Measurements from ENCODE around the gene SIGLECL1.

Gene SIGLECL1

GRCh38 chr19:51256155-51256625 is 5.3 kb downstream of the SIGLECL1 start:
- no peaks in the 10 kb centered on the region for H3K27me3 ChIP-seq (ENCODE audit: low read length)
- no peak overlapping the region for H3K9ac ChIP-seq (ENCODE audit: low read length)
- H3K79me2 ChIP-seq (ENCODE audit: insufficient read depth, low read length): no peaks in the 10 kb centered on the region
- H3K4me2 ChIP-seq (ENCODE audit: low read depth, low read length, poor library complexity, severe bottlenecking): no peak overlapping the region
- no peak overlapping the region for H3K4me3 ChIP-seq (ENCODE audit: insufficient read depth, low read length, poor library complexity, severe bottlenecking)
- no peaks in the 10 kb centered on the region for H3F3A ChIP-seq (ENCODE audit: insufficient read depth)
- H3K9me3 ChIP-seq (ENCODE audit: insufficient read depth, low read length): no peaks in the 10 kb centered on the region
- H3K27ac ChIP-seq (ENCODE audit: low read depth, low read length): no peak overlapping the region
- H2AFZ ChIP-seq (ENCODE audit: low read depth, low read length, severe bottlenecking): no peak overlapping the region
- H3K36me3 ChIP-seq (ENCODE audit: low read length): no peaks in the 10 kb centered on the region
- no peaks in the 10 kb centered on the region for H4K20me1 ChIP-seq (ENCODE audit: low read depth, low read length)
- no peak for TF ChIP-seq EZH2phosphoT487 (conservative IDR thresholded peaks at IDR 0.05; ENCODE audit: low read length)
- TF ChIP-seq, protein P1, sequence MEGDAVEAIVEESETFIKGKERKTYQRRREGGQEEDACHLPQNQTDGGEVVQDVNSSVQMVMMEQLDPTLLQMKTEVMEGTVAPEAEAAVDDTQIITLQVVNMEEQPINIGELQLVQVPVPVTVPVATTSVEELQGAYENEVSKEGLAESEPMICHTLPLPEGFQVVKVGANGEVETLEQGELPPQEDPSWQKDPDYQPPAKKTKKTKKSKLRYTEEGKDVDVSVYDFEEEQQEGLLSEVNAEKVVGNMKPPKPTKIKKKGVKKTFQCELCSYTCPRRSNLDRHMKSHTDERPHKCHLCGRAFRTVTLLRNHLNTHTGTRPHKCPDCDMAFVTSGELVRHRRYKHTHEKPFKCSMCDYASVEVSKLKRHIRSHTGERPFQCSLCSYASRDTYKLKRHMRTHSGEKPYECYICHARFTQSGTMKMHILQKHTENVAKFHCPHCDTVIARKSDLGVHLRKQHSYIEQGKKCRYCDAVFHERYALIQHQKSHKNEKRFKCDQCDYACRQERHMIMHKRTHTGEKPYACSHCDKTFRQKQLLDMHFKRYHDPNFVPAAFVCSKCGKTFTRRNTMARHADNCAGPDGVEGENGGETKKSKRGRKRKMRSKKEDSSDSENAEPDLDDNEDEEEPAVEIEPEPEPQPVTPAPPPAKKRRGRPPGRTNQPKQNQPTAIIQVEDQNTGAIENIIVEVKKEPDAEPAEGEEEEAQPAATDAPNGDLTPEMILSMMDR (IDR thresholded peaks at IDR 0.05; ENCODE audit: insufficient read depth, low read length, poor library complexity, severe bottlenecking): no peak
- no peaks in the 10 kb centered on the region for H3K9me2 ChIP-seq (replicated peaks; ENCODE audit: insufficient read depth, low read length)

DNA sequence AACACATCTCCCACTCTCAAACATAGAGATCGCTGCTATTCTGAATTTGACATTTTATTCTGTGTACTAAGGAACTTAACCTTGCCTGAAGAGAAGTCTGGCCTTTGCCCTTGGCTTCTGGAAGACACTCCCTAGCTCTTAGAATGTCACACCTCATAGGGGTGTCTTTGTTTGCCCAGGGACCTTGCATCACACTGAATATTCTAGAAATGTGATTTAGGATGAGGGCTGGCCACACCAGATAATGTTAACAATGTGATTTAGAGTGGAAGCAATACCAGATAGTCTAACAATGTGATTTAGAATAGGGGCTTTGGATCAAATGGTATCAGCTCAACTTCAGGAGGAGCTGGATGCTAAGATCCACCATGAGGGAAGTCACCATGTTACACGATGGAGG is 6.6 kb downstream of the SIGLECL1 start:
- Histone ChIP-seq H3K79me2 (ENCODE audit: insufficient read depth, low read length) (no peaks in the 10 kb centered on the region), H3K9me3 (ENCODE audit: insufficient read depth, low read length) (no peaks in the 10 kb centered on the region), H3K4me2 (ENCODE audit: low read depth, low read length, poor library complexity, severe bottlenecking) (no peak overlapping the region), H3F3A (ENCODE audit: insufficient read depth) (no peaks in the 10 kb centered on the region), H3K9ac (ENCODE audit: low read length) (no peak overlapping the region), H3K27me3 (ENCODE audit: low read length) (0 out of 2 replicates have a peak, but pooled peaks cover 2% of the 10 kb centered on the region), H4K20me1 (ENCODE audit: low read depth, low read length) (no peaks in the 10 kb centered on the region), H3K4me3 (ENCODE audit: insufficient read depth, low read length, poor library complexity, severe bottlenecking) (no peak overlapping the region), H3K36me3 (ENCODE audit: low read length) (no peaks in the 10 kb centered on the region), H2AFZ (ENCODE audit: low read depth, low read length, severe bottlenecking) (no peak overlapping the region), H3K27ac (ENCODE audit: low read depth, low read length) (no peak overlapping the region), H3K9me2 (replicated peaks; ENCODE audit: insufficient read depth, low read length) (no peaks in the 10 kb centered on the region)
- TF ChIP-seq, protein P1 (IDR thresholded peaks at IDR 0.05; ENCODE audit: insufficient read depth, low read length, poor library complexity, severe bottlenecking): no peak
- no peak for TF ChIP-seq EZH2phosphoT487 (conservative IDR thresholded peaks at IDR 0.05; ENCODE audit: low read length)

- H2AFZ ChIP-seq (ENCODE audit: low read depth, low read length, severe bottlenecking): no peak overlapping the region
- H3K27ac ChIP-seq (ENCODE audit: low read depth, low read length): no peak overlapping the region
- H3K9me2 ChIP-seq (replicated peaks; ENCODE audit: insufficient read depth, low read length): no peaks in the 10 kb centered on the region
- H3K36me3 ChIP-seq (ENCODE audit: low read length): no peaks in the 10 kb centered on the region
- H3F3A ChIP-seq (ENCODE audit: insufficient read depth): no peaks in the 10 kb centered on the region
- no peak overlapping the region for H3K4me3 ChIP-seq (ENCODE audit: insufficient read depth, low read length, poor library complexity, severe bottlenecking)
- H3K27me3 ChIP-seq (ENCODE audit: low read length): 0 out of 2 replicates have a peak, but pooled peaks cover 2% of the 10 kb centered on the region
- TF ChIP-seq, protein P1 (IDR thresholded peaks at IDR 0.05; ENCODE audit: insufficient read depth, low read length, poor library complexity, severe bottlenecking): no peak
- no peak for TF ChIP-seq EZH2phosphoT487 (conservative IDR thresholded peaks at IDR 0.05; ENCODE audit: low read length)
- no peak overlapping the region for H3K9ac ChIP-seq (ENCODE audit: low read length)
- no peaks in the 10 kb centered on the region for H4K20me1 ChIP-seq (ENCODE audit: low read depth, low read length)
- H3K79me2 ChIP-seq (ENCODE audit: insufficient read depth, low read length): no peaks in the 10 kb centered on the region
- H3K9me3 ChIP-seq (ENCODE audit: insufficient read depth, low read length): no peaks in the 10 kb centered on the region
- H3K4me2 ChIP-seq (ENCODE audit: low read depth, low read length, poor library complexity, severe bottlenecking): no peak overlapping the region
Measured at GRCh38 chr19:51258165-51259160, 7.6 kb downstream of the SIGLECL1 start.
